H1 (cell line): ENCODE measurements around the gene CLRN1. TPM values are rescaled to one million over a fixed set of nuclear protein-coding genes. Genes with fewer than 3 reads are reported as not detected.
A peak's percentile ranks its signal among the peaks of the same experiment; 100 is the strongest.

ENCODE experiments used
- CTCF ChIA-PET: fragments of 300-600 bp; sonication (Branson Sonifier 250); formaldehyde crosslinking; loops from one replicate; lab custom pipeline; 2021; ENCODE audit not compliant: partially characterized antibody; lab: Charles Lee
- POLR2A ChIA-PET: fragments of 300-600 bp; sonication (Branson Sonifier 250); formaldehyde crosslinking; loops from one replicate; lab custom pipeline; 2021; ENCODE audit warnings: inconsistent platforms; ENCODE audit not compliant: partially characterized antibody; lab: Charles Lee
- DNase-seq, 2 experiments: peaks; one replicate each; pipeline versions ENCODE4 v3.0.0 to v3.0.0-alpha.2; 2010 to 2022; ENCODE audit warnings: low spot score in 2 of 2, low read depth in 1 of 2, mixed read lengths in 1 of 2
- FAIRE-seq: peaks from 2 replicates; lab custom pipeline; 2011; peaks lifted over from hg19 to GRCh38; lab: Jason Lieb, UNC
- H2AFZ ChIP-seq: 2 replicates; pipeline ENCODE4 v1.8.1; 2012; ENCODE audit warnings: low read length, inconsistent platforms
- H2AK5ac ChIP-seq: 2 replicates; pipeline ENCODE4 v1.6.1; 2013; ENCODE audit warnings: low read depth, low read length
- H2BK120ac ChIP-seq: replicated peaks from 2 replicates; pipeline ENCODE3; 2013; ENCODE audit warnings: low read depth, low read length, inconsistent platforms
- H2BK12ac ChIP-seq: 2 replicates; pipeline ENCODE4 v1.6.1; 2013; ENCODE audit warnings: low read depth, low read length
- H2BK15ac ChIP-seq: 2 replicates; pipeline ENCODE4 v1.6.1; 2013; ENCODE audit warnings: low read length
- H2BK20ac ChIP-seq: 2 replicates; pipeline ENCODE4 v1.6.1; 2013; ENCODE audit warnings: low read length
- H2BK5ac ChIP-seq: 2 replicates; pipeline ENCODE4 v1.6.1; 2013; ENCODE audit warnings: low read depth, low read length
- H3K14ac ChIP-seq: 2 replicates; pipeline ENCODE4 v1.6.1; 2013; ENCODE audit warnings: inconsistent platforms; ENCODE audit not compliant: insufficient read length
- H3K18ac ChIP-seq: 2 replicates; pipeline ENCODE4 v1.6.1; 2013; ENCODE audit warnings: low read length; ENCODE audit errors: extremely low read depth
- H3K23ac ChIP-seq: 2 replicates; pipeline ENCODE4 v1.6.1; 2013; ENCODE audit warnings: inconsistent platforms; ENCODE audit not compliant: insufficient read length
- H3K23me2 ChIP-seq: 2 replicates; pipeline ENCODE4 v1.6.1; 2013; ENCODE audit warnings: low read depth, low read length
- H3K27ac ChIP-seq: 2 replicates; pipeline ENCODE4 v1.6.1; 2011; ENCODE audit warnings: low read depth, low read length, inconsistent platforms
- H3K27me3 ChIP-seq, 4 experiments: replicated peaks in 1 of 4; 1 replicate in 1 of 4; 2 replicates in 3 of 4; pipeline versions ENCODE4 v1.6.1 to v1.8.1; 2011 to 2013; ENCODE audit warnings: low read length in 3 of 4, mild to moderate bottlenecking in 3 of 4, inconsistent platforms in 2 of 4, mixed read lengths in 2 of 4, moderate library complexity in 1 of 4; ENCODE audit not compliant: control insufficient read depth in 3 of 4, insufficient read depth in 3 of 4; ENCODE audit errors: extremely low read depth in 1 of 4
- H3K36me3 ChIP-seq, 4 experiments: 2 replicates each; pipeline versions ENCODE4 v1.6.1 to v1.8.1; 2011 to 2013; ENCODE audit warnings: mild to moderate bottlenecking in 4 of 4, low read length in 3 of 4, moderate library complexity in 2 of 4, control low read depth in 1 of 4, inconsistent platforms in 1 of 4; ENCODE audit not compliant: insufficient read depth in 4 of 4, control insufficient read depth in 2 of 4
- H3K4ac ChIP-seq: replicated peaks from 2 replicates; pipeline ENCODE3; 2013; ENCODE audit warnings: low read length, low read depth, mixed read lengths, inconsistent platforms; ENCODE audit not compliant: insufficient read length
- H3K4me1 ChIP-seq, 4 experiments: replicated peaks in 1 of 4; 1 replicate in 1 of 4; 2 replicates in 3 of 4; pipeline versions ENCODE4 v1.6.1 to v1.8.1; 2011 to 2013; ENCODE audit warnings: low read length in 3 of 4, inconsistent platforms in 2 of 4, mixed read lengths in 1 of 4; ENCODE audit not compliant: insufficient read depth in 4 of 4, control insufficient read depth in 3 of 4
- H3K4me2 ChIP-seq, 2 experiments: 2 replicates each; pipeline versions ENCODE4 v1.6.1 to v1.8.1; 2011 to 2013; ENCODE audit warnings: low read depth in 2 of 2, low read length in 2 of 2, control low read depth in 1 of 2, inconsistent platforms in 1 of 2, mild to moderate bottlenecking in 1 of 2; ENCODE audit not compliant: insufficient read depth in 1 of 2
- H3K4me3 ChIP-seq, 4 experiments: fragments of 200-600, 300-600 bp in 1 of 4; sonication (generic), shearing (Covaris generic), sonication (Bioruptor Twin) in 1 of 4; 2 replicates each; pipeline versions ENCODE4 v1.5.1 to v1.8.1; 2011 to 2016; ENCODE audit warnings: low read length in 4 of 4, low read depth in 3 of 4, control low read depth in 2 of 4, inconsistent platforms in 2 of 4, mild to moderate bottlenecking in 2 of 4, mixed read lengths in 1 of 4, moderate library complexity in 1 of 4; ENCODE audit not compliant: insufficient read depth in 2 of 4; ENCODE audit errors: extremely low read depth in 1 of 4
- H3K56ac ChIP-seq: replicated peaks from 2 replicates; pipeline ENCODE3; 2013; ENCODE audit warnings: low read depth, mild to moderate bottlenecking, mixed read lengths, low read length, inconsistent platforms; ENCODE audit not compliant: insufficient read length
- H3K79me1 ChIP-seq: 2 replicates; pipeline ENCODE4 v1.6.1; 2013; ENCODE audit warnings: low read depth, low read length, control low read depth
- H3K79me2 ChIP-seq, 2 experiments: 2 replicates each; pipeline versions ENCODE4 v1.6.1 to v1.8.1; 2012 to 2013; ENCODE audit warnings: low read length in 2 of 2, mild to moderate bottlenecking in 2 of 2, inconsistent platforms in 1 of 2; ENCODE audit not compliant: insufficient read depth in 2 of 2, control insufficient read depth in 1 of 2
- H3K9ac ChIP-seq, 4 experiments: replicated peaks in 1 of 4; 1 replicate in 1 of 4; 2 replicates in 3 of 4; pipeline versions ENCODE4 v1.6.1 to v1.8.1; 2011 to 2013; ENCODE audit warnings: low read depth in 3 of 4, low read length in 3 of 4, control low read depth in 2 of 4, mild to moderate bottlenecking in 2 of 4, moderate library complexity in 2 of 4, inconsistent platforms in 1 of 4; ENCODE audit errors: extremely low read depth in 1 of 4
- H3K9me3 ChIP-seq, 2 experiments: 2 replicates each; pipeline versions ENCODE4 v1.6.1 to v1.8.1; 2012 to 2013; ENCODE audit warnings: mild to moderate bottlenecking in 2 of 2, moderate library complexity in 2 of 2, control low read depth in 1 of 2, inconsistent platforms in 1 of 2, low read depth in 1 of 2, low read length in 1 of 2, mixed read lengths in 1 of 2; ENCODE audit not compliant: insufficient read depth in 2 of 2
- H4K20me1 ChIP-seq, 2 experiments: replicated peaks in 1 of 2; 2 replicates each; pipeline versions ENCODE3 to v1.8.1; 2011 to 2013; ENCODE audit warnings: inconsistent platforms in 2 of 2, low read length in 2 of 2, mild to moderate bottlenecking in 1 of 2; ENCODE audit not compliant: insufficient read depth in 2 of 2, control insufficient read depth in 1 of 2
- H4K5ac ChIP-seq: 2 replicates; pipeline ENCODE4 v1.6.1; 2013; ENCODE audit warnings: low read length, low read depth, mixed read lengths, inconsistent platforms; ENCODE audit not compliant: insufficient read length
- H4K8ac ChIP-seq: 2 replicates; pipeline ENCODE4 v1.8.0; 2013; ENCODE audit warnings: mild to moderate bottlenecking, moderate library complexity, low read length, inconsistent platforms; ENCODE audit not compliant: insufficient read depth; ENCODE audit errors: extremely low read depth
- H4K91ac ChIP-seq: replicated peaks from 2 replicates; pipeline ENCODE3; 2013; ENCODE audit warnings: low read length, mixed read lengths, inconsistent platforms; ENCODE audit not compliant: insufficient read length
- BACH1 ChIP-seq: IDR thresholded peaks from 2 replicates; pipeline ENCODE4 v1.6.1; 2012; ENCODE audit warnings: low read length, improper control_type of control experiment
- CHD1 ChIP-seq: IDR thresholded peaks from 2 replicates; pipeline ENCODE4 v1.6.1; 2012; ENCODE audit warnings: low read depth, low read length, improper control_type of control experiment
- FOSL1 ChIP-seq: IDR thresholded peaks from 2 replicates; pipeline ENCODE4 v1.6.1; 2011; ENCODE audit warnings: mild to moderate bottlenecking, low read depth, low read length, moderate library complexity; ENCODE audit not compliant: insufficient read depth
- NANOG ChIP-seq: IDR thresholded peaks from 2 replicates; pipeline ENCODE4 v1.6.1; 2011; ENCODE audit warnings: low read length, low read depth, mild to moderate bottlenecking, inconsistent platforms; ENCODE audit not compliant: insufficient read depth, poor library complexity, severe bottlenecking
- SAP30 ChIP-seq: fragments of 300-600 bp; sonication (generic); IDR thresholded peaks from 2 replicates; pipeline ENCODE4 v1.7.1; 2012; ENCODE audit warnings: low read length, moderate library complexity, mild to moderate bottlenecking, inconsistent platforms; ENCODE audit not compliant: insufficient read depth, insufficient replicate concordance
- SIN3A ChIP-seq, 2 experiments: IDR thresholded peaks in 1 of 2; conservative IDR thresholded peaks in 1 of 2; 2 replicates each; pipeline ENCODE4 v1.6.1; 2011 to 2012; ENCODE audit warnings: low read length in 2 of 2, improper control_type of control experiment in 1 of 2, low read depth in 1 of 2, mild to moderate bottlenecking in 1 of 2
- SP2 ChIP-seq: IDR thresholded peaks from 2 replicates; pipeline ENCODE4 v1.6.1; 2012; ENCODE audit warnings: mild to moderate bottlenecking, low read length, inconsistent platforms
- TBP ChIP-seq: IDR thresholded peaks from 2 replicates; pipeline ENCODE4 v1.6.1; 2011; ENCODE audit warnings: low read depth, low read length, improper control_type of control experiment
- USF2 ChIP-seq: IDR thresholded peaks from 2 replicates; pipeline ENCODE4 v1.6.1; 2011; ENCODE audit warnings: low read length, improper control_type of control experiment
- WGBS, 2 experiments: shearing (Covaris generic) in 1 of 2; methylation state at CpG; one replicate each; pipeline versions ENCODE4 v1.1.6 to v1.1.7; 2013 to 2015; ENCODE audit warnings: low lambda C conversion rate in 2 of 2, mixed read lengths in 2 of 2, inconsistent platforms in 1 of 2, low coverage in 1 of 2, missing lambda C conversion rate in 1 of 2; ENCODE audit not compliant: insufficient replicate concordance in 2 of 2, insufficient coverage in 1 of 2, insufficient read length in 1 of 2; ENCODE audit errors: extremely low coverage in 1 of 2, missing lambda C conversion rate in 1 of 2; 5-methylcytosine and 5-hydroxymethylcytosine counted together
- polyA plus RNA-seq, 7 experiments: library from polyadenylated mRNA; depleted of rRNA in 3 of 7; stranded (reverse) in 5 of 7; unstranded in 2 of 7; fragments of >200 nt in 5 of 7; fragments of 200-250 nt in 2 of 7; gene quantifications; 1 replicate in 5 of 7; 2 replicates in 1 of 7; 4 replicates in 1 of 7; pipeline versions ENCODE4 v1.2.1 to v1.2.3, GENCODE V29; 2011 to 2013; ENCODE audit warnings: missing spikeins in 2 of 7, mixed read lengths in 2 of 7
- total RNA-seq: library from RNA; stranded (reverse); fragmentation: NEBNext Ultra II Directional; extraction: Animal tissue kit (Norgen Biotek cat#: 25700); gene quantifications from 2 replicates; pipeline ENCODE4 v1.2.1, GENCODE V29; 2021

The CLRN1 gene
- total and polyA plus RNA-seq, 2 of the 8 experiments (the other 6 are each of a cell fraction or from before 2014, with no cell fraction given), result 0.20 to 0.35 TPM

DNA sequence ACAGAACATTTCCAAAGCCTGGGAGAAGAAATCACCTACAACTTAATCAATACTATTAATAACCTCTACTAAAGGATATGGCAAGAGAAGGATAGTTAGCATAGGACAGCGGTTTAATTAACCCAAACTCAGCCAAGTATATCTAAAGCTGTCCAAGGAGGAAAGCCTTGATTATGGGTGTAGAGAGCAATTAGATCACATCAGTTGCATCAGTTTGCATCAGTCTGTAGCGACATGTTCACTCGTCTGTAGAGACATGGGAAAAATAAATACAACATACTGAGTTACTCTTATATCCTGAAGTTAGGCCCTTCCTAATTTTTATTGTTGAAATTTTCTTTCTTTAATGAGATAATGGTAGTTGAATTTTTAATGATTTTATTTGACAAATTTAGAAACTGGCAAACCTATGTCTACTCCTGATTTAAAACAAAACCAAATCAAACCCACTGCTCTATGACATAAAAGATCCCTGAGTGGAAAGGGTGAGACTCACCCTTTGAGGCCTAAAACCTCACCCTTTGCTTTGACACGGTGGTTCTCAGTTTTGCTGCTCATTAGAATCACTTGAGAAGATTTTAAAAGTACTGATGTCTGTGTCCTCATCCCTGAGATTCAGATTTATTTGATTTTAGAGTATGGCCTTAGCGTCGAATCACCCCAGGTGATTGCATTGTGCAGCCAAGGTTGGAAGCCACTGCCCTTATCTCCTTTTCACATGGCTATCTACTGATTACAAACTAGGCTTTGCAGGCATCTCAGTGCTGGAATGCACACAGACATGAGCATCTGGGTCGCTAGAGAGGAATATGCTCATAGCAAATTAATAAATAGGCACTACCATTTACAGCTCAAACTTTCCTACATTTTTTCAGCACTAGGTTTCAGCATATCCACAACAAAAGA lies 2.8 kb upstream of the CLRN1 start:
- no peak overlapping the region for H3K18ac ChIP-seq
- H2BK15ac ChIP-seq, result no peak overlapping the region; the same call in 1 of the 2 replicates
- H4K20me1 ChIP-seq, result no peaks in the 10 kb centered on the region
- H2BK20ac ChIP-seq, result peak overlapping the region; percentile 91; the same call in 1 of the 2 replicates
- H3K23ac ChIP-seq, result no peak overlapping the region
- POLR2A ChIA-PET, result no interaction called here
- H3K56ac ChIP-seq, result no peak overlapping the region
- H3K4ac ChIP-seq, result no peak overlapping the region
- CTCF ChIA-PET, result interaction anchor here (1.4 kb wide), 1 partner anchor 13 kb away, joined by 3 read pairs; no protein-coding TSS in a partner anchor
- no peak overlapping the region for H3K14ac ChIP-seq
- H4K91ac ChIP-seq, result no peak overlapping the region
- no peaks in the 10 kb centered on the region for H3K79me2 ChIP-seq
- H4K8ac ChIP-seq, result no peak overlapping the region
- H2AK5ac ChIP-seq, result no peak overlapping the region
- H3K9me3 ChIP-seq, result no peaks in the 10 kb centered on the region
- no peaks in the 10 kb centered on the region for H3K27me3 ChIP-seq
- H2BK120ac ChIP-seq, result no peak overlapping the region
- H3K9ac ChIP-seq, result no peak overlapping the region
- H3K4me3 ChIP-seq, result no peak overlapping the region
- no peak overlapping the region; the same call in 1 of the 2 replicates for H2BK12ac ChIP-seq
- peaks cover 5 to 21% (median 14%) of the 10 kb centered on the region in 4 experiments for H3K4me1 ChIP-seq
- FAIRE-seq (no peak), DNase-seq (no peak)
- peak overlapping the region; percentile 62 for H2BK5ac ChIP-seq
- WGBS, 2 experiments, result 65% methylated on average over 7 of the region's 7 CpGs; no CpG with 5 or more reads in 1 of the 2 experiments
- H3K27ac ChIP-seq, result no peak overlapping the region
- H4K5ac ChIP-seq, result no peak overlapping the region
- H3K79me1 ChIP-seq, result no peaks in the 10 kb centered on the region
- peaks cover 1% of the 10 kb centered on the region; the same call in 1 of the 2 replicates for H3K23me2 ChIP-seq
- H2AFZ ChIP-seq, result no peak overlapping the region; the same call in 1 of the 2 replicates
- H3K4me2 ChIP-seq, result peak overlapping the region; percentile 18 to 43; a peak in 3 of 4 replicates
- no peaks in the 10 kb centered on the region for H3K36me3 ChIP-seq
- TF ChIP-seq TBP (no peak), SAP30 (no peak), BACH1 (no peak), FOSL1 (no peak), SP2 (no peak), NANOG (no peak), USF2 (no peak), CHD1 (no peak), SIN3A (conservative IDR thresholded peaks at IDR 0.05 in 1 of 2, IDR thresholded peaks at IDR 0.05 in 1 of 2; ENCODE audit: low read depth in 1 of 2, low read length in 2 of 2) (no peak)
